ENCODE data around the gene GABARAPL2.
"Not testable (repeated sequence)": the region's sequence is repeated elsewhere in the genome, so short reads cannot be mapped to it uniquely, and the experiment has no call there.

GABARAPL2 gene

DNA sequence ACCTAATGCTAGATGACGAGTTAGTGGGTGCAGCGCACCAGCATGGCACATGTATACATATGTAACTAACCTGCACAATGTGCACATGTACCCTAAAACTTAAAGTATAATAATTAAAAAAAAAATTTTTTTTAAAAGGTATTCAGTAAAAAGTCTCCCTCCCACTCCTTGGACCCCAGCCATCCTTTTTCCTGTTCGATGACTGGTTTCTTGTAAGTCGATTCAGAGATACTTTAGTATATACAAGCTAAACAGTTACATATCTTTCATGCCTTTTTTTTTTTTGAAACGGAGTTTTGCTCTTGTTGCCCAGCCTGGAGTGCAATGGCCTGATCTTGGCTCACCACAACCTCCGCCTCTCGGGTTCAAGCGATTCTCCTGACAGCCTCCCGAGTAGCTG lies 25.7 kb downstream of the GABARAPL2 start:
- DNase-seq (ENCODE audit: low read depth) = not testable (repeated sequence)

DNA sequence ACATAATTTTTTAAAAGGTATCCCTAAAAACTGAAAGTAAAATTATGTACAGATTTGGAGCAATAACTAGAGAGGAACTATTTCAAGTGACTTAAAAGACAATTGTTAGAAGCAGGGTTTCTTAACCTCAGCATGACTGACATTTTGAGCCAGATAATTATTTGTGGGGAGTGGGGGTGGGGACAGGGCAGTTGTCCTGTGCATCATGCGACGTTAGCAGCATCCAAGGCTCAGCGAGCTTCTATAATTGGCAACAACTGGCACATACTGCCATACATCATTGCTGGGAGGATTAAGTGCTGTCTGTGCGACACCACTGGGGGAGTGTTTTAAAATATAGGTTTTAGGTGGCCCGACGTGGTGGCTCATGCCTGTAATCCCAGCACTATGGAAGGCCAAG lies 27.1 kb downstream of the GABARAPL2 start:
- no peak for DNase-seq (ENCODE audit: low read depth)

DNA sequence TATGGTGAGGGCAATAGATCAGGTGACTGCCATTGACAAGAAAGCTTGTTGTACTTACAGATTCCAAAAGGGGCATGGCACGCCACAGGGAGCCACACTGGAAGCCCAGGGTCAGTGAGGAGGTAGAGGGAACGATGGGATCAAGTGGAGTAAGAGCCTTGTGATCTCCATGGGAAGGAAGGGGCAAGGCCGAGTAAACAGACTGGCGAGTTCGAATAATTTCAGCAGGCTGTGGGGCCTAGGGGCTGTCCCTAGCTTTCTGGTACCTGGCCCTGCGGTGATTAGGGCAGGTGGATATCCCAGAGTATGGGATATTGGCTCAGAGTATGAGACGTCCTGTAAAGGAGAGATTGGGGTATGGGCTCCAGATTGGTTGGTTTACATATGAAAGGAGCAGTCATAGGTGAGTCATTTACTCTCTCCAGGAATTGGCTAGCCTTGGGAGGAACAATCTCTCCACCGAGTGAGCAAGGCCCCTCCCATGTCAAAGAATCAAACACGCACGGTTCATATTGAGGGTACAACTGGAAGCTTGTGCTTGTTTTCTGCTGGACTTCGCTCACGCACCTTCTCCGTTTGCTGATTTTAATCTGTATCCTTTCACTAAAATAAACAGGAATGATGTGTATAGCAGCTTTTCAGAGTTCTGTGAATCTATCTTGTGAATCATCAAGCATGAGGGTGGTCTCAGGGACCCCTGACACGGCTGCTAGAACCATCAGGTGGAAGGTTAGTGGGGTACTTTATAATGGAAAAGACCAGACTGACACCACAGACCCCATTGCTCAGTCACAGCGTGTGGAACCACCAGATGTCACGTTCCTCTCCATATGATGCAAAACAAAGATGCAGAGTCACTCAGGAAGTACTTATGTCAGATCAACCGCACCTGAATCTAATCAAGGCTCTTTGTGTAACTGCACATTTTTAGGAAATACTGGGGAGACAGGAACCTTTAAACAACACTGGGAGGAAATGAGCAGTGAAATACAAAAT lies 27.9 kb downstream of the GABARAPL2 start:
- DNase-seq (ENCODE audit: low read depth) = no peak

DNA sequence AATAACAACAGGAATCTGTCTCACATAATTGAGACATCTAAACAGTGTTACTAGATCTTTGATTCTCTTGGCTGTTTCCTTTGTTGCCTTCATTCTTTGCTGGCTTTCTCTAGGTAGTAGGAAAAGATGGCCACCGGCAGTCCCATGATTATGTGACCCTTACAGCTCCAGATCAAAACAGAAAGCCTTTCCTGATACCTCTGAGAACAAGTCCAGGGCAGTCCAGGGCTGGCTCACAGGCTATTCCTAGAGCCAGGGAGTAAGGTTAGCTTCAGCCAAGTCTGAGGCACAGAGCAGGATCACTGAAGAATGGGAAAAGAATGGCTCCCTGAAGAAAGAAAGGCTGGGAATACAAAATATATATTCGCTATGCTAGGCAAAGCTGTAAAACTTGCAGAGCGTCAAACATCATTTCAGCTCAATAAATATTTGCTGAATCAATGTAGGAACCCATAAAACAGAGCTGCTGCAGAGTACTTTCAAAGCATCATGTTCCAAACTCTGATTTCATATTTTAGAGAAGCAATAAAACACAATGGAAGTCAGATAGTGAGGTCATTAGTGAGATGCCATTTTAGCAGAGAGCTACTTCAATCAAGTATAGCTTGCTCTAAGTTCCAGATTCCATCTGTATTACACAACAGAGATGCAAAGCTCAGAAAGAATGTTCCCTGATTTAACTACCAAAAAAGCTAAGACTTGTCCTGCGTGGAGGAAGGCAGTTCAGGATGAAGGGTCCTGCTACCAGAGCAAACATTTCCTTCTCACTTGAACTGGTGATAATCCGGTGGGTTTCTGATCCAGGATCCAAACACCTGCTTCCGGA lies 33.5 kb downstream of the GABARAPL2 start:
- no peak for DNase-seq (ENCODE audit: low read depth)

DNA sequence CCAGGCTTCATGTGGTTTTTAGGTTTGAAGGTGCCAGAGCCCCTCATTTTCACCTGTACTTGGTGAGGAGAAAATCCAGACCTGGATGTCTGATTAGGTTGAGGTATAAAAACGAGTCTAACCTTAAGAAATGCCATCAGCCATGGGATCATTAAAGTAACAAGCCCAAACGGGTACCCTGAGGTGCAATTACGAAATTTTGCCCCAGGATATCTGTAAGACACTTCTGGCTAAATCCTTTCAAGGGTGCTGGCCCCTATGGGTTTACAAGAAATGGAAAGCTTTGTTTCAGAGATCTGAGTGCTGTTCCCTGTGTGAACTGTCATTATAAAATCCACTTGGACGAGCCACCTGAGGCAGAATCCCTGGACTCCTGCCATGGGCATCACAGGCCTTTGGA lies 37.1 kb downstream of the GABARAPL2 start:
- DNase-seq (ENCODE audit: low read depth) = no peak

DNA sequence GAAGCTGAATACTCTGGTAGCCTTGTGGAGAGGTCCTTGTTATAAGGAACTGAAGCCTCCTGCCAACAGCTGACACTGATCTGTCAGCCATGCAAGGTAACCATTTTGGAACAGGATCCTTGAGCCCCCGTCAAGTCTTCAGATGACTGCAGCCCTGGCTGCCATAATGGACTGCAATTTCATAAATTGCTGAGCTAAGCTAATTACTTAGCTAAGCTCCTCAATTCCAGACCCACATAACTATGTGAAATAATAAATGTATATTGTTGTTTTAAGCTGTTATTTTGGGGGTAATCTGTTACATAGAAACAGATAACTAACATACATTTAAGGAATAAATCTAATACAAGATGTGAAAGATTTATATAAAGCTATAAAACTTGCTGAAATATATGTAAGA lies 40.3 kb downstream of the GABARAPL2 start:
- DNase-seq (ENCODE audit: low read depth) = no peak

DNA sequence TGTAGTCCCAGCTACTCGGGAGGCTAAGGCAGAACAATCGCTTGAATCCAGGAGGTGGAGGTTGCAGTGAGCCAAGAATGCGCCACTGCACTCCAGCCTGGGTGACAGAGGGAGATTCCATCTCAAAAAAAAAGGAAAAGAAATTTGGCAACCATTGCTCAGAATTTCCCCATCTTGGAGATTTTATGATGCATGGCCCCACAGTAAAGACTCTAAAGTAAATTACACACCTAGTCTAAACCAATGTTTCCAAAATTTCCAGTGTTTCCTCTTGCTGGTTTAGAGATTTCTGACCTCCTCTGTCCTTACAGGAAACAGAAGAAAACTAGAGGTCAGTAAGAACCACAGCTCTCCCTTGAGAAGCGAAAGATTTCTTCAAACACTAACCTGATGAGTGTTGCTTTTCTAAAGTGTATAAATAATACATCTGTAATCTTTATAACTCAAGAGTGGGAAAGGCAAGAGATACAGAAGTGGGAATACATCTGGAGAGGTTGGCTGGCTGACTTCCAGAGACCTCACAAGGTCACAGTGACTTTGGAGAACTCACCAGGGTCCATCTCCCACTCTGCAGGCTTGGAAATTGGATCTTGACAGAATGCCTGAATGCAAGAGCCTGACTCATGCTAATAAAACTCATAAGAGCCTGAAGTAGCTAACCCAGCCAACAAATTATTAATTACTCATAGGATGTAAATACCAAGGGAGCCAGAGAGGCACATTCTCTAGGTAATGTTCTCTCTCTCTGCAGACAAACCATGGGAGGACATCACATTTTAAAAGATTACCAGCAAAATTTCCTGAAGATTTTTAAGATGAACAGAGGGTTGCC lies 48.1 kb downstream of the GABARAPL2 start:
- no peak for DNase-seq (ENCODE audit: low read depth)

DNA sequence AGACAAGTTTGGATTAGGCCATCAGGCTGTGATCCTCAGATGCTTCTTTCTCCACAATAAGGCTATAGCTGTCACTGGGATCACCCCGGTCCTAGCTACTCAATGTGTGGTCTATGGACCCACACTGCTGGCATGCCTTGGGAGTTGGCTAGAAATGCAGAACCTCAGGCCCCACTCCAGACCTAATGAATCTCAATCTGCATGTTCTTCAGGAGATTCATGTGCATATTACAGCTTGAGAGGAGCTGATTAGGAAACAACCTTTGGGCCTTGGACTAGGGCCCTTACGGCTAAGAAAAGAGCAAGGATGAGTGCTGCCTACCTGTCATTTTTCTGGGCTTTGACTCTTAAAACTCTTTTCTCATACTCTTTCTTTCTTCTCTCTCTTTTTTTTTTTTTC lies 49.4 kb downstream of the GABARAPL2 start:
- no peak for DNase-seq (ENCODE audit: low read depth)

DNA sequence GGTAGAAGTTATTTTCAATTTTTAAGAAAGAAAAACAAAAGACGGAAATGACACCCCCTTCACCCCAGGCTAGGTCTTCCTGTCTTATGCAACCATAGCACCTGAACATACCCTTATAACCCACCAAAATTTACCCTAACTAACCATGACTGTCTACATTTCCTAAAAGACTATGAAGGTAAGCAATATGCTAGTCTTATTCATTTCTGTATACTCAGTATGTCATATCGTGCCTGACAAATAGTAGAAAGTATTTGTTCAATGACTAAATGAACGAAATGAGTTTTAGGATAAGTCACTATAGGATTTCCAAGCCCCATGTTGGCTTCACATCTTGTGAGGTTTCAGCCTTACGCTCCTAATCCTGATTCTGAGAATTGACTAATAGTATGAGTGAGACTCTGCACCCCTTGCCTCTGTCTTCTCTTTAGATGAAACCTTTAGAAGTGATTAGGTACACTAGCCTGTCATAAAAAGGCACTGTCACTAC lies 50.4 kb downstream of the GABARAPL2 start:
- DNase-seq (ENCODE audit: low read depth) = no peak

DNA sequence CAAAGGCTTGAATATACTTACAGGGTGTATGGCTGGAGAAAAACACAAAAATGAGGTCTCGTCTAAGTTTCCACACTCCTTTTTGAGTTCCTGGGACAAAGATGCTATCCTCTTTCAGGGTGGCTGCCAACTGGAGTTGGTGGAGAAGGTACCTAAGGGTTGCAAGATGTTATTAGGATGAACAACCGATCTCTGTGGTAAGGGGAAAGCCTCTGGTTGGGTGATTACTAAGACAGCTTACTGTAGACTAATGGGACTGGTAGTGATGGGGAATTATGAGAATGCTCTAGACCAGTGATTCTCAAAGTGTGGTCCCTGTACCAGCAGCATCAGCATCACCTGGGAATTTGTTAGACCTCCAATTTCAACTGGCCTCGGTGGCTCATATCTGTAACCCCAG lies 50.9 kb downstream of the GABARAPL2 start:
- DNase-seq (ENCODE audit: low read depth) = no peak

DNA sequence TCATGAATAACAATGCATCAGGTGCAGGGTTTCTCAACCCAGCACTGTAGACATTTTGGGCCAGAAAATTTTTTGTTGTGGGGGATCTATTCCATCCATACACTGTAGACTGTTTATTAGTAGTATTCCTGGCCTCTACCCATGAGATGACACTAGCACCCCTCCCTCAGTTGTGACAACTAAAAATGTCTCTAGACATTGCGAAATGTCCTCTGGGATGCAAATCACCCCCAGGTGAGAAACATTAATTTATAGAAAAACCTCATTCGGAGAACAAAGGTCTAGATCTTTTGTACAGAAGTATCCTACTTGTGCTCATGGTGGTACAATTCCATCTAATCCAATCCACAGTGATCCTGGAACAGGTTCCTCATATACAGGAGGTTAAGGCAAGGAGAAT lies 52.6 kb downstream of the GABARAPL2 start:
- DNase-seq (ENCODE audit: low read depth) = no peak

DNA sequence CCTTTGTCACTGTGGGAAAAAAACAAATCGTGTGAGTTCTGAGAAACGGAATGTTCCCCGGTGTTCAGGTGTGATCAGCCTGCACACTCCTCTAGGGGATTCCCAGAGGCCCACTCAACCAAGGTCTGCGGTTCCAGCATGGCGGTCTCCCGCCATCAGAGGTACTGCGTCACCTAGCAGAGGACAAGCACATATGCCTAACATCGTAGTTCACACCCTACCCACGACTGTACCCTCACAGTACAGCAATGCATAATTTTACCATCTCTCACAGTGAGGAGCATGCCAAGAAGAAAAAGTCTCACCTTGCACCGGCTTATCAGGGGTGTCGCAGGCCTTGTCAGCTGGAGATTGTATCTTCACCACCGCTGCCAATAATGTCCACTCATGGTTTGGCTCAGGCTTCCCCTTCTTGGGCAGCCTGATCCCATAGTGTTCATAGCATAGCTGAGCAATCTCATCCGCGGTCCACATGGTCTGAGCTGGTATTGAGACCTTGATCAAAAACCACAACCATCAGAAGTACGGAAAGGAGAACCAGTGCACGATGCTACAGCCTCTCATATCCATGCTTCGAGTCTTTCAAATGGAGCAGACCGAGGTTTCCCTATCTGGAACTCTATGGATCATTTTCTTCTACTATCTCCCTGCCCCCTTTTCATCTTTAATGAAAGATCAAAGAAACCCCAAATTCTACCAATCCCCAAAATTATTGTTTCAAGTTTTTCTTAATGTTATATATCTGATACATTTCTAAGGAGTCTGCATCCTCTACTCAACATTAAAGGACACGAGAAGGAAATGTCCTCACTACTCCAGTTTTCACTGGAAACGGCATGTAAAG lies 54.4 kb downstream of the GABARAPL2 start:
- DNase-seq (ENCODE audit: low read depth) = peak; percentile 20

DNA sequence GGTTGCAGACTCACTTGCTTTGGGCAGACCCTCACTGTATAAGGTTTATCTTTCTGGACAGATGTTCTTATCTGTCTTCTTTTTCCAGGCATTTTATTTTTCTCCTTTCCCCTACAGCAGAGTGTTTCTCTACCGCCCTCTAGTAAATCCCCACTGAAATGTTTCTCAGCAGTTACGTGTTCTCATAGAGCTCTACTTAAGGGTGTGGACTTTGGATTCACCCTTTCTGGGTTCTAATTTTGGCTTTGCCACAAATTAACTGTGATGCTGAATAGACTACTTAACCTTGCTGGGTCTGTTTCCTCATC lies 54.9 kb downstream of the GABARAPL2 start:
- no peak for DNase-seq (ENCODE audit: low read depth)

DNA sequence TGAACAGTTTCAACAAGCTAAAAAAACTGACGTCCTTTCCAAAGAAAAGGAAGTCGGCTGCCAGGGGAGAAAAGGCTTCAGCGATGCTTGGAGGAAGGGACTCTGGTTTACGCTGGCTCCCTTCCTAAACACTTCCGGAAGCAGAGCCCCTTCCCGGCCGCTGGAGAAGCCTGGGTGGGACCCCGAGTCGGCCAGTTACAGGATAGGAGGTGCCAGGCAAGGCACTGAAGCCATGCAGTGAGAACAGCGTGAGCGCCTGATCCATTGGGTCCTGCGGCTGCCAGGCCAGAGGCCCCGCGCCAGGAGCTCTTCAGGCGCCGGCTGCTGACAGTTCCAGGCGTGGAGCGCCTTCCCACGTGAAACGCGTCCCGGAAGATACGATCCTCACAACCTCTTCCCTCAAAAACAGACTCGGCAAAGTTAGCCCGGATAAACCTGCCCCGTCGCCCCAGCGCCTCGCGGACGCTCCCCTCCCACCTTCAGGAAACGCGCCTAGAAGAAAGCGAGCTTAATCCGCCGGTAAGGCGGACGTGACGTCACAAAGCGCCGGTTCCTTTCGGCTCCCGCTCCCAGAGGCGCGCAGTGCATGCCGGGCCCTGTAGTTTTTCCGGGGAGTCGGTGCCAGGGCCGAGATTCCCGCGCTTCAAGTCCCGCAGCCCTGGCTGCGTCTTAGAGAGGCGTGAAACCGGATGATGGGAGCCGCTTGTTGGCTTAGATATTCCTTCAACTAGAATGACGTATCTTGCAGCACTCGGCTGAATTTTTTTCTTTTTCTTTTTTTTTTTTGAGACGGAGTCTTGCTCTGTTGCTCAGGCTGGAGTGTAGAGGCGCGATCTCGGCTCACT lies 56.8 kb downstream of the GABARAPL2 start, which contains the start of gene ADAT1:
TSS of gene ADAT1 (minus strand) at position 521 of the 845 bp plus-strand sequence. CDS start 2,482 bp downstream, outside the sequence.
- DNase-seq (ENCODE audit: low read depth) = peak; percentile 96

DNA sequence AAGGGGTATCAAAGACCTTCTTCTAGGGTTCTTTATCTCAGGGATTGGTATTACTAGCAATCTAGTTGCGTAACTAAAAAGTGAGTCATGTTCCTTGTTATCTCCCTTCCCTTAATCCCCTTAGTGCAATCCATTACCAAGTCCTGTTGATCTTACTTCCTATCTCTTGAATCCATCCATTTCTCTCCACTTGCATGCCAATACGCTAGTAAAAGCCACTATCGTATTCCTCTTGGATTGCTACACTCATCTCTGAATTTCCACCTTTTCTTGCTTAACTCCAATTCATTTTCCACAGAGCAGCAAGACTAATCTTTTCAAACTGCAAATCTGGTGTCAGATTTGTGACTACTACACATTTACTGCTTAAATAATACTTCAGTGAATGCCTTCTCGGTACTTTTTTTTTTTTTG lies 58.7 kb downstream of the GABARAPL2 start:
- no peak for DNase-seq (ENCODE audit: low read depth)

DNA sequence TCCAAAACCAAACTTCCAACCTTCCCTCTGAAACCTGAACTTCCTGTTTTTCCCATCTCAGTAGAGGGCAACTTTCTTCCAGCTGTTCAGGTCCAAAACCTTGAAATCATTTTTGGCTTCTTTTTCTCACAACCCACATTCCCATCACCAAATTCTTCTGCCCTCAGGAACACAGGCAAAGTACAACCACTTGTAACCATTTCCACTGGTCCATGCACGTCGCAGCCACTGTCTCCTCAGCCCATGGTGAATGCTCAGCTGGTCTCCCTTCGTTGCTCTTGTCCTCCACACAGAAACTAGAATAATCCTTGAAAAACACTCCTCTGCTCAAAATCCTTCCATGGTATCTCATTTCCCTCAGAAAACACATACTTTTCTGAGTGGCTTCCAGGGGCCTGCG lies 60.6 kb downstream of the GABARAPL2 start:
- no peak for DNase-seq (ENCODE audit: low read depth)
